NCI-H2081 (cell line): Measurements from ENCODE around the gene AGER.
"Not testable (repeated sequence)": the region's sequence is repeated elsewhere in the genome, so short reads cannot be mapped to it uniquely, and the experiment has no call there.

Experiments
- DNase-seq, 2 experiments: peaks; one replicate each; lab custom pipeline; 2025; lab: John Stamatoyannopoulos, UW

The AGER gene

DNA sequence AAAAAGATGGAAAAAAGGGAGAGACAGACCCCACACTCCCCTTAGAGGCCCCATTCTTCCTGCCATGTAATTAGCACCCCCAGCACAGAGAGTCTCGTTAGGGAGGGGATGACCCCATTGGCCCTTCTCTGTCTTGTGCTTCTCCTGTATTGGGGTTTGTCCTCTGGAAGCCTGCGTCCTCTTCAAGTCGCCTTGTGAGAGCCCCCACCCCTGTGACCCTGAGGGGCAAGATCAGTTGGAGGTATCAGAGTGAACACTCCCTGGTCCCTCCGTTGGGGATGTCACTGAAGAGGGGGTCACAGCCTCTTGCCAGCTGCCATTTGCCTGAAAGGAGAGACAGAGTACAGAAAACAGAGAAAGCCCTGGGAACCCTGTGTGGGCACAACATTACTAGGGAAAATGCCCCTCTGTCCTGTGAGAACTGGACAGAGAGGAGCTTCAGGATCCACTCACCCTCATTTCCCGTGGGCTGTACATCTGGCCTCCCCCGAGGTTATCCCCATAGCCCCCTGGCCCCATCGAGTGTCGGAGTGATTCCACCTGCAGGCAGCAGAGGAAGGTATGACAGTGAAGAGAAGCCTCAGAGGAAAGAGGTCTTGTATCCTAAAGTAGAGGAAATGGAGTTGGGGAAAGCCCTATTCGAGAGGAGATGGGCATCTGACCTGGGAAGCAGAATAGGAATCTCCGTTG lies 2.2 kb upstream of the AGER start:
- not testable (repeated sequence) for DNase-seq

DNA sequence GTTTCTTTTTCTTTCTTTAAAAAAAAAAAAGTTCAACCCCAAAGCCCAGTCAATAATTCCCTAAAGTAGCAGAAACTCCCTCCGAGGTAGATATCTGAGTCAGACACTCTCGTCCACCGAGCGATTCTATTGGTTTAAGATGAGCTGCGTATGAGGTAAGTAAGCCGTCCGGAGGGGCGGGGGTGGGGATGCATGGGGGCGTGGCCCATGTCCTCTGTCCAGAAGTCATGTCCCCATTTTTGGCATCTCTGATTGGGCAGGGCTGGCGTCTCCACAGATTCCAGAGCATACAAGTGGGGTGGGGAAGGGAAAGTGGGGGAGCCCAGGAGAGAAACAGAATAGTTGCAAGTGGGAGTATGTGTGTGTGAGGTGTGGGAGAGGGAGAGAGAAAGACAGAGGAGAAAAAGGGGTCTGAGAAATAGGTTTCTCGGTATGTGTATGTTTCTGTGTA lies 1.7 kb upstream of the AGER start:
- not testable (repeated sequence) for DNase-seq

DNA sequence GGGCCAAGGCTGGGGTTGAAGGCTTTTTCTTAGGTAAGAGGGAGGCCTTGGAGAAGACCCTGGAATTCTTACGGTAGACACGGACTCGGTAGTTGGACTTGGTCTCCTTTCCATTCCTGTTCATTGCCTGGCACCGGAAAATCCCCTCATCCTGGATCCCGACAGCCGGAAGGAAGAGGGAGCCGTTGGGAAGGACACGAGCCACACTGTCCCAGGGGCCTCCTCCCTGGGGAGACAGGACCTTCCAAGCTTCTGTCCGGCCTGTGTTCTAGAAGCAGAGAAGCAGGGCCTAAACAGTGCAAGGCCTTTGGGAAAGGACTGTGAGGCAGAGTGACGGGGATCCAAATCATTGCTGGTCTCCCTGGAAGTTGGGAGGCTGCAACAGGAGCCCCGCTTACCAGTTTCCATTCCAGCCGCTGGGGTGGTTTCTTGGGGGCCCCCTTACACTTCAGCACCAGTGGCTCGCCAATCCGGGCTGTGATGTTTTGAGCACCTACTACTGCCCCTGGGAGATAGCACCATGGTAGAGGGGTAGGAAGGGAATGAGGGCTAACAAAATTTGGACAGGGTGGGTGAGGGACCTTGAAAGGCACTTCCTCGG lies 470 bp downstream of the AGER start:
- no peak for DNase-seq

DNA sequence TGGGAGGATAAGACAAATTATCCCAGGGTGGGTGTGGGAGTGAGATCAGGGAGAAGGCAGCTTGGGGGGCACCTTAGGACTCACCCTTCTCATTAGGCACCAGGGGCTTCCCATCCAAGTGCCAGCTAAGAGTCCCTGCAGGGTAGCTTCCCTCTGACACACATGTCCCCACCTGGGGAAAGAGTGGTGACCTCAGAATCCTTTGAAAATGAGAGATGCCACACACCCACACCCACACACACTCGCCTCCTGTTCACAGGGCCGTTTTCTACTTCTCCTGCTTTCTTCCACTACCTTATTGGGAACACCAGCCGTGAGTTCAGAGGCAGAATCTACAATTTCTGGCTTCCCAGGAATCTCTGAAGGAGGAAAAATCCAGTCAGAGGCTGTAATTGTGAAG lies 1.0 kb downstream of the AGER start:
- no peak for DNase-seq

DNA sequence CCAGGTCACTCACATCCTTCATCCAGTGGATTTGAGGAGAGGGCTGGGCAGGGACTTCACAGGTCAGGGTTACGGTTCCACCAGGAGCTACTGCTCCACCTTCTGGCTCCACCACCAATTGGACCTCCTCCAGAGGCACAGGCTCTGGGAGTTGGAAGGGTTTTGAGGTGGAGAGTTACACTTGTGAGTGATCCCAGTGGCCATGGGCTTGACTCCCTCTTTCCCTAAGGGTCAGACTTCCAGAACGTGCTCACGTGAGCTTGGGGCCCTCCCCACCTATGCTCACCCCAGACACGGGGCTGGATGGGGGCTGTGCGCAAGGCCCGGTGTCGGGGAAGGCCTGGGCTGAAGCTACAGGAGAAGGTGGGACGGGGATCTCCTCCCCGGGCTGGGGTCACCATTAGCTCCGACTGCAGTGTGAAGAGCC lies 1.5 kb downstream of the AGER start:
- DNase-seq: no peak

DNA sequence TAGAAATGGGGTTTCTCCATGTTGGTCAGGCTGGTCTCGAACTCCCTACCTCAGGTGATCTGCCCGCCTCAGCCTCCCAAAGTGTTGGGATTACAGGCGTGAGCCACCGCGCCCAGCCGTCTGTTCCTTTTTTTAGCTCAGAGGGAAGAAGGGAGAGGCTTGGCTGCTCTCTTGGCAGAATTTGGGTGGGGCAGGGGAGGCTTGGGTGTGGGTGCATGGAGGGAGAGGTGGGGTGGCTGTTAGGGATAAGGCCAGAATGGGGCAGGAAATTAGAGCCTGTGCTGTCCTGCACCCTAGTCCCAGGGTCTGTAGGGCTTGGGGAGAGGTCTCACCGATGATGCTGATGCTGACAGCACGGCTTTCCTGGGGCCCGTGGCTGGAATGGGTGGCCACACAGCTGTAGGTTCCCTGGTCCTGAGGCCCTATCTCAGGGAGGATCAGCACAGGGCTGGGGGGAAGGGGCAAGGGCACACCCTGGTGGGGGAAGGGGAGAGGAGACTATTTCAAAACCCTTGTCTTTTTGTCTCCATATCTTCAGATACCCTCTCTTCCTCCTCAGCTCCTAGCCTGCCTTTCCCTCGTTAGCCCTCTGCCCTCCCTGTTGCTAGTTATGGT lies 2.0 kb downstream of the AGER start:
- DNase-seq: no peak

DNA sequence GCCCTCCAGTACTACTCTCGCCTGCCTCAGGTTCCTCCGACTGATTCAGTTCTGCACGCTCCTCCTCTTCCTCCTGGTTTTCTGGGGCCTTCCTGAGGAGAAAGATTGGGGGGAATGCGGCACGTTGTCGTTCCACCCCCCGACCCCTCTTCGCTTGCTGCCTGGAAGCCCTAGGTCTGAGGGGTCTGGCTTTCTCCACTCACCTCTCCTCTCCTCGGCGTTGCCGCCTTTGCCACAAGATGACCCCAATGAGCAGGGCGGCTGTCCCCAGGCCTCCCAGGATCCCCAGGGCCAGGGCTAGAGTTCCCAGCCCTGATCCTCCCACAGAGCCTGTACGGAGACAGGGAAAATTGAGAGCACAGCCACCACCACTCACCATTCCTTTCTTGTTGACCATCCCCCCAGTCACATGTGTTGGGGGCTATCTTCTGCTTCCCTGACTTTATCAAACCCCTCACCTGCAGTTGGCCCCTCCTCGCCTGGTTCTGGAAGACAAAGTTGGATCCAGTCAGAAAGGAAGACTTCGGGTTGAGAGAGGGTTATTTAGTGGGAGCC lies 2.8 kb downstream of the AGER start:
- no peak for DNase-seq

DNA sequence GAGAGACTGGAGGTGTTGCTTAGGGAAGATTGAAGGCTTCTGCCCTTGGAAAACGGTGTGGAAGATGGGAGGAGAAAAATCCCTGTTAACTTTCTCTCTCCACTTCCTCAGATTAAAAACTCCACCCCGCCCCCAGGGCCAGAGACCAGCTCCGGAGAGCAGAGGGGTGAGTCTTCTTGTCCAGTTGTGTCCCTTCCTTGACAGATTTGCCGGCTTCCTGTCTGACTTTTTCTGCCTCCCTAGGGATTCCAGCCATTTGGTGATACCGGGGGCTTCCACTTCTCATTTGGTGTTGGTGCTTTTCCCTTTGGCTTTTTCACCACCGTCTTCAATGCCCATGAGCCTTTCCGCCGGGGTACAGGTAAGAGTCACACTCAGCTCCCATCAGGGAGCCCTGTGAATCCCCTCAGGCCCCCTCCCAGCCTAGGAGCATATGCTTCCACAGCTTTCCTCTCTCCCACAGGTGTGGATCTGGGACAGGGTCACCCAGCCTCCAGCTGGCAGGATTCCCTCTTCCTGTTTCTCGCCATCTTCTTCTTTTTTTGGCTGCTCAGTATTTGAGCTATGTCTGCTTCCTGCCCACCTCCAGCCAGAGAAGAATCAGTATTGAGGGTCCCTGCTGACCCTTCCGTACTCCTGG lies 4.2 kb downstream of the AGER start:
- no peak for DNase-seq

DNA sequence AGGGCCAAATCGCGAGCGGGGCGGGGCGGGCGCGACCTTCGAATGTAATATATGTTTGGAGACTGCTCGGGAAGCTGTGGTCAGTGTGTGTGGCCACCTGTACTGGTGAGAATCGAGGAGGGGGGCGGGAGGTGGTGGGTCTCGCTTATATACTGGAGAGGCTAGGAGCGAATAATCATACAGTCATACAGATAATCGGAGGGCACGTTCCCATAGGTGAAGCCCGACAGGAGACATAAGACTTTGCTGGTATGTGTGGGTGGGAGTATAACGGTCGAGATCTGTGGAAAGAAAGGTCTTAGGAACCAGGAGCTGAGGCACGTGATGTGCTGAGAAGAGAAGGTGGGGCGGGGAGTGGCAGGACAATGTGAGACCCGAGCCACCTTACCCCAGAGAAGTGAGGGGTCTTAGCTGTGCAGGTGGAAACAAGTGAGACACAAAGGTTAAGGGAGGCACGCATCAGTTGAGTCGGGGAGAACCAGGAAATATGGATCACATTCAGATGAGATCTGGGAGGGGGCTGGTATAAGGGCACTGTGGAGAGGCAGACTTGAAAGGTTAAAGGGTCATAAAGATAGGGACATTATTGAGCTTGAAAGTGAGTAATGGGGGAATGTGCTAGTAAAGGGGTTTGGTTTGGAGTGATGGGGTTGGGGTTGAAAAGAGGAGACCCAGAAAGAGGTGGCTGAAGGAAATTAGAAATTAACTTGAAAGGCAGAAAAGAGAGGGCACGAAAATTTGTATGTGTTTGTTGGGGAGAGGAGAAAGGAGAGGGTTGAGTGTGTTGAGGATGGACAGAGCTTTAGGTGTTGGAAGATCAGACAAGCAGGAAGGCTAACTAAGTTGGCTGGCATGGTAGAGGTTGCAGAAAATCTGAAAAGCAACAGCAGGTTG lies 5.3 kb downstream of the AGER start:
- no peak for DNase-seq

DNA sequence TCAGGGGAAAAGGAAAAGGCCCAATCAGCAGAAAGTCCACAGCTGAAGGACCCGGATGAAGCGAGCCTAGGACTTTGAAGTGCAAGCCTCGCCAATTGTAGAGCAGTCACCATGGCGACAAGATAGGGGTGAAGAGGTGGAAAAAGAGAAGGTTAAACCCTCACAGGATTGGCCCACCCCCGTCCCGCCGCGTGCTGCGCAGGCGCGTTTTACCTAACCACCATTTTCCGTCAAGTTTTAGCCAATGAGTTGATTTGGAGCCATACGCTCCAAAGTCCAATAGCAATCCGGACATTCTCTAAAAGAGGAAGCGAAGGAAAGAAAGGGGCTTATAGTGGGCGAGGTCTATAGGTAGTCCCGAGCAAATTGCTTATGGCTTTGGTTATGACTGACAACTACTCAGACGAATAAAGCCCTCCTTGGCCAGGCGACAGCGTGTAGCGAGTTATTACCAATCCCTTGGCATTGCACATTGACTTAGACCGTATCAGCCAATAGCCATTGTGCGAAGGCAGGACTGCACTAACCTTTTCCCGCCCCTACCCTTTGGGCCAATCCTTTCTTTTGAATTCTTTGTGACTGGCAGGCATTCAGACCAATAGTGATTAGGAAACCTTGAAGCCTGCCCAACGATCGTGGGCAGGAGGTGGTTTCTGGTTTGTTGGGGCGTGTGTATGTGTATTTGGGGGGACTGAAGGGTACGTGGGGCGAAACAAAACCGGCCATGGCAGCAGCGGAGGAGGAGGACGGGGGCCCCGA lies 6.1 kb downstream of the AGER start, which contains the start of gene RNF5:
RNF5 (plus strand) TSS at position 618 of the 759 bp plus-strand sequence; CDS start at position 725, 107 bp downstream.
- DNase-seq: peak; percentile 99 to 100

DNA sequence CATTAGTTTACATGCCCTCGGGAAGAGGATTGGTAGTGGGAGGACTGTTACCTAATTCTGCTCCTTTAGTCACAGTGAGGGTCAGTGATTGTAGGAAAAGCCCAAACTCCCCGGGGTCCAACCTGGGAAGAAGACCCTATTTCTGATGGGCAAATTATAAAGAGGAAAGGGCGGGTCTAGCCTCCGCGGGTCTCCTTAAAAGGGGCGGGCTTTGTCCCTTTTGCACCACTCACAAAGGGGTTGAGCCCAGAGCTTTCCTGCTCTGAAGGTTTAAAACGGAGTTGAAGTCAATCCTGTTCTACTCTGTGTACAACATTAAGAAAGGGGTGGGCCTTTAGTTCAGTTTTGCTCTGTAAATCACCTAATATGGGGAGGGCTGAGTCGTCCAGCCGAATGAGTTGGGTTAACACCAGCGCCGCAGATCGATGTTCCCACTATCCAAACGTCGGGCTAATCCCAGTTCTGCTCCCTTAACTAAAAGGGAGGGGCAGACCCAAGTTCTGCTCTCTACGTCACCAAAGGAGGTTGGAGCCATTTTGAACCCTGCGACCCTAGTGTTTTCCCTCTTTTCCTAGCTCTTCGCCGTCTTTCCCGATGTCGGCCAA lies 6.8 kb downstream of the AGER start:
- DNase-seq: peak; percentile 65 to 78

DNA sequence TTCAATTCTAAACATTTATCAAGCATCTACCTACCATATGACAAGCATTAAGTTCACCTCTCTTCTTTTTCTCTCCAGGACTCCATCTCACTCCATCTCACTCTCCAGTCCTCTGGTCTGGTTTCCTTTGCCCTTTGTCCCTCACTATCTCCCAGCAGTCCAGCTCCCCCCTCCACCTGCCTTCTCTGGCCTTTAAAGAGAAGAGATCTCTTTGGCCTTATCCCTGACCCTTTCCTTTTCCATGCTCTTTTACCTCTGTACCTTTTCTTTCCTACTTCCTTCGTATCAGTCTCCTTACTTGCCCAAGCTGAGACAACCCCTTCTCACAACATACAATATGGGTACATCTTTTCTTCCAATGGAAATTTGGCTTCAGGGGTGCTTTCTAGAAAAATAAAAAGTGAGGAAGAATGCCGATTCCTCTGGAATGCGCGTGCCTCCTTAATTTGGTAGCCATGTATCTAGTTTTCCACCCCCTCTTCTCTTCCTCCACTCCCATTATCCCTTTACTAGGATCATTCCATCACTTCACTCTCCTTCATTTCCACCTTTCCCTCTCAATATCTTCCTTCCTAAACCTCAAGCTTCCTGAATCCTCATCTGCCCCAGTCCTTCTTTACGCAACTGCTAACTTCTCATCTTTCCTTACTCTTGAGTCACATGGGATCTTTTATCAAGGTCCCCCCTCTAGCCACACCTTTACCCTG lies 7.4 kb downstream of the AGER start:
- DNase-seq: no peak

DNA sequence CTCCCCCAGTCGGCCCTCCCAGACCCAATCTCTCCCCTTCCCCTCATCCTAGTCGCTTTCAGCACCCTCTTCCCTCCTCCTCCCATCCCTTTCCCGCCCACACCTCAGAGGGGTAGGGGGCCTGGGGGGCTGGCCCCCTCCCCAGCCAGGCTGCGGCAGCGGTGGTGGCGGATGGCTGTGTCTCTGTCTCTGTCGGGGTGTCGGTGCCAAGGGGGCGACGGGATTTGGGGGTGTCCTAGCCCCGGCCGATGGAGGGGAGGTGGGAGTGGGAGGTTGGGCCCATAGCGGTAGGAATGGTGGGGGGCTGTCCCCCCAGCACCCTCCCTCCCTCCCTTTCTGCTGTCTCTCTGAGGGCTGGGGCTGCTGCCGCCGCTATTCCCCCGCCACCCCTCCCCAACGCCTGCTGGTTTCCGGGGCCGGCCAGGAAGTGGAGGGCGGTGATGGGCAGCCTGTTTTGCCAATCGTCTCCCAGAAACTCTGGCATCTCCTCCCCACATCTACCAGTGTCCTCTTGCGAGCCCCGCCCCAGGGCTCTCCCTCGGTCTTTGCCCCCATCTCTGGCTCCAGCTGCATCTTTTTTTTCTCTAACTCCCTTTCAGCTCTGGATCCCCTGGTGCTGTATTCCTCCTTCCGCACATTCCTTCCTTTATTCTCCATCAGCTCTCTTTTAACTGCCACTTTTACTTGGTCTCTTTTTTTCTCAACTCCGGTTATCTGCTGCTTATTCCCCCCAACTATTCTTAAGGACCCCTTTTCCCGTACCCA lies 8.2 kb downstream of the AGER start, which contains the start of gene AGPAT1:
AGPAT1 (minus strand) TSS at position 374 of the 765 bp plus-strand sequence. CDS start 4,588 bp downstream, outside the sequence.
- peak; percentile 94 to 96 for DNase-seq

DNA sequence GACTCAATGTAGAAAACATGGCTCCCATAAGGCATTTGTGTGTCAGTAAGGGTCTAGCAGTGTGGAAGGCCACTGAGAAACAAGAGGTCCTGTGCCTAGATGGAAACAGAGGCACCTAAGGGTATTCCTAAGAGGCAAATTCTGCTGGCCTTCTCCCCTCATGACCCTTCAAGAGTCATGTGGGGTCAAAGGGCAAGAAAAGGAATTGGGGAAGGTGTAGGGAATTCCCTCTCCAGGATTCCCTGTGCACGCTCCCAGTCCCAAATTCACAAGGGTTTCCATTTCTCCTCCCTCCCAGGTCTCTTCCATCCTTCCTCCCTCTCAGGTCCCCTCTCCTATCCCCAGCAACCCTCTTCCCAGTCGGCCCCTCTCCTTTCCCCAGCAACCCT lies 8.7 kb downstream of the AGER start:
- no peak for DNase-seq

DNA sequence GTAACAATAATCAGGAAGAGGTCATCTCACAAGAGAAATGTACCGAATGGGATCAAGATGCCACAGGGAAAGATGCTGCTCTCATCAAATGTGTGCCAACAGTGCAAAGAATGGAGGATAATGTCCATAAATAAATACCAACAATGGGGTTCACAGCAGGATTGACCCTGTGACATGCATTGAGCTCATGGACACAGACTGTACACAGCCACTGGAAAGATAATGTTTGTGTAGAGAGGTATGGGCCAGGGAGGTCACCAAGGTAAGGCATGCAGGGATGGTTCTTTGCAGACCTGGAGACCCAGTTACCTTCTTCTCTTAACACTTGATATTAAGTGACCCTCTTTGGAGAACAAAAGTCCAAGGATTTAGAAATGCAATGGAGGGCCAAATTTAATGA lies 9.6 kb downstream of the AGER start:
- no peak for DNase-seq

DNA sequence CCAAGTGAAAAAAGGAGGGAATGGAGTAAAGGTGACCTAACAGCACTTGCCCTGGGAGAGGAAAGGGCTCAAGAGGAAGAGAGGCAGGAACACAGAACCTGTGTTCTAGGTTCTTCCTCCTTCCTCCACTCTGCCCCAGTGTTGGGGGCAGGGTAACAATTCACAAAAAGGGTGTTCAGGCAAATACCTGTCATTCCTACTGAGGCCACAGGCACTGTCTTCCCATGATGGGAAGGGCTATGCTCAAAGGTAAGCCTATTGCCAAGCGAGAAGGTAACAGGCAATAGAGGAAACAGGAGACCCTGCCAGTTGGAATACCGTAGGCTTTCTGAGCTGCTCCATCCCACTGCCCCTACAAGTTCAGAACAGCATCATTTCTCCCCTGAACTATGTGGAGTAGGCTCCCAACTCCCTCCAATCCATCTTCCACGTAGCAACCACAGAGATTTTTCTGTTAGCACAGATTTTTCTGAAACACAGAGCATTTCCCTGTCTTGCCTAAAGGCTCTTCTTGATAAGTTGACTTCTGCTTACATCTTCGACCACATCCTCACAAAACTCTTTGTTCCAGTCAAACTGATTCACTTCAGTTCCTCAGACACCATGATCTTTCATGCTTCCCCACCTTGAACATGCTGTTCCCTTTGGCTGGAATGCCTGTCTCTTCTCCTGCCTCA lies 10.9 kb downstream of the AGER start:
- DNase-seq: no peak

DNA sequence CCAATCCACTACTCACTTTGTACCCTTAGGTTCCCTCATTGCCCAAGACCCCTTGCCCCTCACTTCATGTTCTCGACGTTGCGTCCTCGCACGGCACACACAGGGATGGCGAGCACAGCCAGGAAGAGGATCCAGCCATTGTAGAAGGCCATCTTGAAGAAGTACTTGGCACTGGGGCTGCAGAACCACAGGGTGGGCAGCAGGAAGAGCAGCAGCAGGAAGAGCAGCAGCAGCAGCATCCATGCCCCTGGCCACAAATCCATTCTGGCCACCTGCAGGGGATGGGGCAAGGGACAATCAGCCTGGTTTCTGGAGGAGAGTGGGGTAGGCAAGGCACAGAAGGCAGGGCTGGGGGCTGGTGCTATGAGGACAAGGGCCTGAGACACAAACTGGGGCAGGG lies 12.8 kb downstream of the AGER start:
- no peak for DNase-seq

DNA sequence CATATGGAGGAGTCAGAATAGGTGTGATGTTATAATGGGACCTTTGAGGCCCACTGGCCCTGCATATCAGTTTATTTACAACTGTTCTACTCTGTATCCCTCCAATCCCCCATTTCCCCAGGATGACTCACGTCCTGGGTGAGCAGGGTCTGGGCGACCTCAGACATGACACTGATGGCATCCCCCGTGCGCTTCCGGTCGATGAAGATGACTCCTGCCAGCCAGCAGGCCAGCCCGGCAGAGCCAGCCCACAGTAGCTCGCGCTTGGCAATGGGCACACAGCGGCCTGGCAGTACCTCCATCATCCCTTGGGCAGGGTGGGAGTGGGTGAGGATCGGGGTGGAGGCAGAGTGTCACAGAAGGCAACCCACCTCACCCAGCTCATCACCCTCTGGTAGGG lies 13.8 kb downstream of the AGER start:
- no peak for DNase-seq
